ENCODE measurements around the gene SESN1.

Gene SESN1

GRCh38 chr6:108961077-108961476 is 133.6 kb downstream of the SESN1 start:
- DNase-seq (ENCODE audit: low spot score) = no peak

GRCh38 chr6:108960601-108961000 is 134.0 kb downstream of the SESN1 start:
- DNase-seq (ENCODE audit: low spot score) = no peak

GRCh38 chr6:108959972-108960582 is 134.6 kb downstream of the SESN1 start:
- no peak for DNase-seq (ENCODE audit: low spot score)

- DNase-seq (ENCODE audit: low spot score) = no peak
These were observed 135.5 kb downstream of the SESN1 start for GRCh38 chr6:108958900-108959770.

GRCh38 chr6:108957221-108957620 is 137.4 kb downstream of the SESN1 start:
- DNase-seq (ENCODE audit: low spot score) = no peak

GRCh38 chr6:108955329-108955949 is 139.2 kb downstream of the SESN1 start:
- no peak for DNase-seq (ENCODE audit: low spot score)

GRCh38 chr6:108953681-108954080 is 141.0 kb downstream of the SESN1 start:
- no peak for DNase-seq (ENCODE audit: low spot score)

GRCh38 chr6:108952776-108953486 is 141.7 kb downstream of the SESN1 start:
- DNase-seq (ENCODE audit: low spot score) = no peak

GRCh38 chr6:108951351-108951953 is 143.2 kb downstream of the SESN1 start:
- DNase-seq (ENCODE audit: low spot score) = no peak

- DNase-seq (ENCODE audit: low spot score) = no peak
These were observed 146.4 kb downstream of the SESN1 start for GRCh38 chr6:108948181-108948661.

- DNase-seq (ENCODE audit: low spot score) = peak; percentile 75
These were observed 147.4 kb downstream of the SESN1 start for GRCh38 chr6:108947114-108947854.

- DNase-seq (ENCODE audit: low spot score) = no peak
These were observed 148.0 kb downstream of the SESN1 start for GRCh38 chr6:108946695-108947094.

- peak; percentile 58 for DNase-seq (ENCODE audit: low spot score)
These were observed 148.9 kb downstream of the SESN1 start for GRCh38 chr6:108945681-108946159.

- peak; percentile 90 for DNase-seq (ENCODE audit: low spot score)
These were observed 149.7 kb downstream of the SESN1 start for GRCh38 chr6:108944707-108945680.

- no peak for DNase-seq (ENCODE audit: low spot score)
These were observed 150.6 kb downstream of the SESN1 start for GRCh38 chr6:108944071-108944470.

GRCh38 chr6:108942556-108943492 is 151.8 kb downstream of the SESN1 start:
- no peak for DNase-seq (ENCODE audit: low spot score)

GRCh38 chr6:108941859-108942258 is 152.8 kb downstream of the SESN1 start:
- DNase-seq (ENCODE audit: low spot score) = no peak

GRCh38 chr6:108941281-108941680 is 153.4 kb downstream of the SESN1 start:
- DNase-seq (ENCODE audit: low spot score) = no peak

- no peak for DNase-seq (ENCODE audit: low spot score)
These were observed 153.9 kb downstream of the SESN1 start for GRCh38 chr6:108940741-108941140.

All from AG08395 (cell line).